ENCODE data around the gene ATP6V1G3. TPM values are rescaled to one million over a fixed set of nuclear protein-coding genes. Genes with fewer than 3 reads are reported as not detected.

Gene ATP6V1G3
- total and polyA plus RNA-seq, 7 donors, result not detected

GRCh38 chr1:198563583-198563982 lies 23.1 kb upstream of the ATP6V1G3 start:
- WGBS, 3 donors, result 18 to 23% (median 22%) methylated on average over 1 of the region's 1 CpG
- TF ChIP-seq CTCF (IDR thresholded peaks at IDR 0.05), result no peak
- intact Hi-C loops (cut with DNase I), result no loop called here
- no peak for ATAC-seq
- no peaks in the 10 kb centered on the region for H3K36me3 ChIP-seq (ENCODE audit: insufficient read depth in 1 of 2, low read depth in 1 of 2)
- H3K27me3 ChIP-seq (ENCODE audit: insufficient read depth in 3 of 3, low read length in 2 of 3), result no peaks in the 10 kb centered on the region
- H3K9me3 ChIP-seq, result no peaks in the 10 kb centered on the region
- H3K4me1 ChIP-seq, result no peaks in the 10 kb centered on the region
- no peak overlapping the region for H3K4me3 ChIP-seq
- H3K27ac ChIP-seq, result no peak overlapping the region
- DNase-seq, result no peak

- intact Hi-C loops (cut with DNase I), result no loop called here
- no peak for DNase-seq
These were observed 19.7 kb upstream of the ATP6V1G3 start for GRCh38 chr1:198560161-198560560.

GRCh38 chr1:198559362-198559761 lies 18.9 kb upstream of the ATP6V1G3 start:
- H3K27me3 ChIP-seq (ENCODE audit: insufficient read depth in 3 of 3, low read length in 2 of 3), result no peaks in the 10 kb centered on the region
- DNase-seq (no peak), ATAC-seq (no peak)
- H3K9me3 ChIP-seq, result no peaks in the 10 kb centered on the region
- H3K27ac ChIP-seq, result no peak overlapping the region
- H3K4me1 ChIP-seq, result no peaks in the 10 kb centered on the region
- no peaks in the 10 kb centered on the region for H3K36me3 ChIP-seq (ENCODE audit: insufficient read depth in 1 of 2, low read depth in 1 of 2)
- no peak for TF ChIP-seq CTCF (IDR thresholded peaks at IDR 0.05)
- intact Hi-C loops (cut with DNase I), result no loop called here
- no peak overlapping the region for H3K4me3 ChIP-seq

More at GRCh38 chr1:198560161-198560560, 19.7 kb upstream of the ATP6V1G3 start:
- Histone ChIP-seq H3K4me1 (no peaks in the 10 kb centered on the region), H3K27me3 (ENCODE audit: insufficient read depth in 3 of 3, low read length in 2 of 3) (no peaks in the 10 kb centered on the region), H3K27ac (no peak overlapping the region), H3K36me3 (ENCODE audit: insufficient read depth in 1 of 2, low read depth in 1 of 2) (no peaks in the 10 kb centered on the region), H3K4me3 (no peak overlapping the region), H3K9me3 (no peaks in the 10 kb centered on the region)
- WGBS, 3 donors, result 22 to 29% (median 23%) methylated on average over 2 of the region's 2 CpGs
- TF ChIP-seq CTCF (IDR thresholded peaks at IDR 0.05), result no peak
- ATAC-seq, result no peak

- TF ChIP-seq CTCF (IDR thresholded peaks at IDR 0.05), result no peak
- Histone ChIP-seq H3K27me3 (ENCODE audit: insufficient read depth in 3 of 3, low read length in 2 of 3) (no peaks in the 10 kb centered on the region), H3K36me3 (ENCODE audit: insufficient read depth in 1 of 2, low read depth in 1 of 2) (no peaks in the 10 kb centered on the region), H3K9me3 (no peaks in the 10 kb centered on the region), H3K4me1 (no peaks in the 10 kb centered on the region), H3K27ac (no peak overlapping the region), H3K4me3 (no peak overlapping the region)
- ATAC-seq (no peak), DNase-seq (no peak)
- WGBS, 3 donors, result 83 to 93% (median 86%) methylated on average over 2 of the region's 2 CpGs
- intact Hi-C loops (cut with DNase I), result no loop called here
These were observed 17.9 kb upstream of the ATP6V1G3 start for GRCh38 chr1:198558402-198558801.

GRCh38 chr1:198556971-198557370 lies 16.5 kb upstream of the ATP6V1G3 start:
- no peak overlapping the region for H3K4me3 ChIP-seq
- TF ChIP-seq CTCF (IDR thresholded peaks at IDR 0.05), result no peak
- intact Hi-C loops (cut with DNase I), result no loop called here
- no peaks in the 10 kb centered on the region for H3K36me3 ChIP-seq (ENCODE audit: insufficient read depth in 1 of 2, low read depth in 1 of 2)
- no peaks in the 10 kb centered on the region for H3K4me1 ChIP-seq
- DNase-seq (peak in 1 of 2 donors; percentile 16), ATAC-seq (peak in 1 of 4 donors; percentile 42)
- no peaks in the 10 kb centered on the region for H3K9me3 ChIP-seq
- no peaks in the 10 kb centered on the region for H3K27me3 ChIP-seq (ENCODE audit: insufficient read depth in 3 of 3, low read length in 2 of 3)
- no peak overlapping the region for H3K27ac ChIP-seq
- WGBS, 3 donors, result 55 to 62% (median 57%) methylated on average over 4 of the region's 4 CpGs

Data from psoas muscle (tissue), 8 donors.